Measurements from ENCODE around the gene P2RX2. TPM values are rescaled to one million over a fixed set of nuclear protein-coding genes. Genes with fewer than 3 reads are reported as not detected.

Gene P2RX2
- total RNA-seq (2021; ENCODE audit: unreplicated experiment), result not detected
- polyA plus RNA-seq (2012), result 0.10 TPM in 1 of 2 replicates, not detected in the other
- not detected for Bru-seq, nascent RNA
- BruChase-seq, experiment 1, labeled RNA remaining after a 6-hour chase, result not detected
- BruChase-seq, experiment 2, labeled RNA remaining after a 2-hour chase, result not detected
- long read RNA-seq, result 0 reads

GRCh38 chr12:132618683-132619043 lies at the start of gene P2RX2:
Gene P2RX2, plus strand, starts transcription at chr12:132618776. Its CDS starts 41 bp downstream, at chr12:132618817.
- no TSS peak for BruUV-seq (replicated peaks)
- DNase-seq (ENCODE audit: low read depth, low spot score), result no peak
- H3K4me3 ChIP-seq (replicated peaks in 1 of 2; ENCODE audit: low read depth in 1 of 2, low read length in 2 of 2), result no peak within 1 kb of the TSS
- H3K4me1 ChIP-seq (ENCODE audit: control insufficient read depth in 1 of 2, insufficient read depth in 2 of 2, low read length in 2 of 2), result peaks cover 0 to 22% of the 10 kb centered on the region in 2 experiments; a peak in 2 of 4 replicates
- H3K9ac ChIP-seq (ENCODE audit: low read length), result no peak within 1 kb of the TSS
- no peak within 1 kb of the TSS for H3K4me2 ChIP-seq (ENCODE audit: low read length)
- H3K9me3 ChIP-seq (ENCODE audit: control insufficient read depth in 1 of 2, insufficient read depth in 1 of 2, low read depth in 1 of 2, low read length in 2 of 2), result no peaks in the 10 kb centered on the region
- ChIA-PET POLR2A (no interaction called here), CTCF (interaction anchor here (1.4 kb wide), 1 partner anchor 205 kb away, joined by 5 read pairs; no protein-coding TSS in a partner anchor), RAD21 (ENCODE audit: low non-redundant PET in 1 of 2, low total read pairs in 2 of 2, uncharacterized antibody in 2 of 2, unreplicated experiment in 2 of 2) (no interaction called here)
- H3K79me2 ChIP-seq (ENCODE audit: insufficient read depth, low read length), result no peaks in the 10 kb centered on the region
- no peaks in the 10 kb centered on the region for H3K9me2 ChIP-seq (ENCODE audit: insufficient read depth)
- intact Hi-C loops (cut with micrococcal nuclease), result loop anchor here (5.0 kb wide), 1 partner anchor 466 kb away; no protein-coding TSS in a partner anchor
- no peak within 1 kb of the TSS for H2AFZ ChIP-seq (ENCODE audit: low read depth, low read length, poor library complexity, severe bottlenecking)
- no peaks in the 10 kb centered on the region for H3K27me3 ChIP-seq (ENCODE audit: insufficient read depth, low read length)
- H4K20me1 ChIP-seq (ENCODE audit: insufficient read depth), result no peaks in the 10 kb centered on the region
- TF ChIP-seq POLR2AphosphoS5 (IDR thresholded peaks at IDR 0.05; ENCODE audit: low read depth, low read length) (no peak), YY1 (IDR thresholded peaks at IDR 0.05; ENCODE audit: extremely low read depth, insufficient replicate concordance, low read depth, low read length) (no peak)
- no peak within 1 kb of the TSS for H3K27ac ChIP-seq (ENCODE audit: low read depth, low read length)
- H3K36me3 ChIP-seq (ENCODE audit: control insufficient read depth in 1 of 2, insufficient read depth in 2 of 2, low read length in 2 of 2), result no peaks in the 10 kb centered on the region
- ATAC-seq, result no peak

DNA sequence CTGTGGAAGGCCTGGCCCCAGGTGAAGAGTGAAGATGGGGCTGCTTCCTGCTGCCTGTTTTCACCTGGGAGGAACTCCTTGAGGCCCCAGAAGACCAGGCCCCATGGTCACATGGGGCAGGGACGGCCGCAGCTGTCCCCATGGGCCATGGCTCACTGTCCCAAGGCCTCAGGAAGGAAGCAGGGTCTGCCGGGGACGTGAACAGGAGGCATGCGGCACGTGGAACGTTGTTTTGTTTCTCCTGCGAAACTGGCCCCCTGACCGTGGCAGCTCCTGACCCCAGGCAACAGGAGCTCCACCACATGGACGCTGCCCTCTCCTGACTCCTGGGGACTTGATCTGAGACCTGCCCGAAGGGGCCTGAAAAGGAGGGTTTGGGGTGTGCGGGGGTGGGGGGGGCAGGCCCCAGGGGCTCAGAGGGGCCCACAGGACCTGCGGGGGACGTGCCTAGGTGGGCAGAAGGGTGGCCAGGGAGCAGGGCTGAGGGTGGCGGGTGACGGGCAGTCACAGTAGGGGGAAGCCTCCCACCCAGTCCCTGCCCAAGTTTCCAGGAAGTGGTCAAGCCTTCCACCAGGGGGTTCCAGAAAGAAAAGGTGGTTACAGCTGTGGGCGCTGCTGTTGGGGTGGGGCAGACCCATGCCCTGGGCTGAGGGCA lies 49.6 kb upstream of the P2RX2 start:
- TF ChIP-seq POLR2AphosphoS5 (IDR thresholded peaks at IDR 0.05; ENCODE audit: low read depth, low read length), result no peak
- TF ChIP-seq CBX3 (IDR thresholded peaks at IDR 0.05; ENCODE audit: low read depth), result no peak
- no peak for TF ChIP-seq JUND (IDR thresholded peaks at IDR 0.05)
- no peak for TF ChIP-seq EZH2phosphoT487 (IDR thresholded peaks at IDR 0.05; ENCODE audit: borderline replicate concordance)
- TF ChIP-seq FOSL1 (IDR thresholded peaks at IDR 0.05; ENCODE audit: low read depth), result no peak
- TF ChIP-seq POLR2A (IDR thresholded peaks at IDR 0.05; ENCODE audit: borderline replicate concordance, extremely low read depth, insufficient read depth, insufficient read length), result no peak
- TF ChIP-seq ATF3 (IDR thresholded peaks at IDR 0.05), result no peak
- no peak for TF ChIP-seq SIN3A (IDR thresholded peaks at IDR 0.05; ENCODE audit: low read depth)
- TF ChIP-seq EGR1 (IDR thresholded peaks at IDR 0.05; ENCODE audit: low read depth), result no peak
- no peak for TF ChIP-seq TCF7L2 (IDR thresholded peaks at IDR 0.05; ENCODE audit: borderline replicate concordance, extremely low read depth, insufficient read depth, insufficient read length)
- TF ChIP-seq ELF1 (IDR thresholded peaks at IDR 0.05; ENCODE audit: borderline replicate concordance, low read depth), result no peak
- TF ChIP-seq, protein P1, sequence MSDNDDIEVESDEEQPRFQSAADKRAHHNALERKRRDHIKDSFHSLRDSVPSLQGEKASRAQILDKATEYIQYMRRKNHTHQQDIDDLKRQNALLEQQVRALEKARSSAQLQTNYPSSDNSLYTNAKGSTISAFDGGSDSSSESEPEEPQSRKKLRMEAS (IDR thresholded peaks at IDR 0.05), result no peak
- TF ChIP-seq SRF (IDR thresholded peaks at IDR 0.05; ENCODE audit: low read depth), result no peak
- no TSS peak for BruUV-seq (replicated peaks)
- Histone ChIP-seq H3K27me3 (ENCODE audit: insufficient read depth, low read length) (no peaks in the 10 kb centered on the region), H3K4me1 (ENCODE audit: control insufficient read depth in 1 of 2, insufficient read depth in 2 of 2, low read length in 2 of 2) (no peaks in the 10 kb centered on the region), H3K27ac (ENCODE audit: low read depth, low read length) (no peak overlapping the region), H3K79me2 (ENCODE audit: insufficient read depth, low read length) (peaks cover 38% of the 10 kb centered on the region), H2AFZ (ENCODE audit: low read depth, low read length, poor library complexity, severe bottlenecking) (no peak overlapping the region), H3K9me2 (ENCODE audit: insufficient read depth) (no peaks in the 10 kb centered on the region), H3K4me2 (ENCODE audit: low read length) (no peak overlapping the region), H3K9ac (ENCODE audit: low read length) (no peak overlapping the region), H3K9me3 (ENCODE audit: control insufficient read depth in 1 of 2, insufficient read depth in 1 of 2, low read depth in 1 of 2, low read length in 2 of 2) (no peaks in the 10 kb centered on the region), H3K4me3 (replicated peaks in 1 of 2; ENCODE audit: low read depth in 1 of 2, low read length in 2 of 2) (no peak overlapping the region), H4K20me1 (ENCODE audit: insufficient read depth) (no peaks in the 10 kb centered on the region), H3K36me3 (ENCODE audit: control insufficient read depth in 1 of 2, insufficient read depth in 2 of 2, low read length in 2 of 2) (peaks cover 11 to 12% of the 10 kb centered on the region in 2 experiments; a peak in 3 of 4 replicates)
- DNase-seq (ENCODE audit: low read depth, low spot score) (no peak), ATAC-seq (no peak)
- RAD21 ChIA-PET (ENCODE audit: low non-redundant PET in 1 of 2, low total read pairs in 2 of 2, uncharacterized antibody in 2 of 2, unreplicated experiment in 2 of 2), result no interaction called here
- intact Hi-C loops (cut with micrococcal nuclease), result no loop called here
- CTCF ChIA-PET, result interaction anchor here (1.5 kb wide), 1 partner anchor 8 kb away, joined by 5 read pairs; no protein-coding TSS in a partner anchor
- POLR2A ChIA-PET, result no interaction called here

Measured in HCT116 (cell line).